Stimulated activated CD8-positive, alpha-beta memory T cell treated with anti-CD3 and anti-CD28 coated beads, Interleukin-4, amount 100 ng/mL, for 1 hour (primary cell): ENCODE data around the gene LIPC.

Experiments
- DNase-seq, 2 donors: peaks; one replicate each; pipeline ENCODE4 v3.0.0-alpha.2; 2020; ENCODE audit warnings: low read depth in 2 of 2, low spot score in 1 of 2

Gene LIPC

GRCh38 chr15:58530056-58530590, 98.3 kb downstream of the LIPC start:
- DNase-seq: no peak

DNA sequence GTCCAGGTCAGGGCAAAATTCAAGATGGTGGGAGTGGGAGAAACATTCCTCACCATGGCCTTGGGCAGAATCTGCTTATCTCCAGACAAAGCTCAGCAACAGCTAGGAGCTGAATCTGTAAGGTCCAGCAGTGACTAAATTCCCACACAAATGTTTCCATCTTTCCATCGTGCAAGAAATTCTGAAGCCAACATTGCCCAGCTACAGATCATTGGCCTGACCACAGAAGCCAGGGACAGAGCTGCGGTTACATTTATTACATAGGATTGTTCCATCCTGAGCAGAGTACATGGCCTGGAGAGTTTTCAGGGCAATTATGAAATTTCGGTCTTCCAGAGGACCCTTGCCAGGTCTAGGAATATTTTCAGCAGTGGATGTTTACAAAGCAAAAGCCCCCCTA, 100.3 kb downstream of the LIPC start:
- DNase-seq: no peak

DNA sequence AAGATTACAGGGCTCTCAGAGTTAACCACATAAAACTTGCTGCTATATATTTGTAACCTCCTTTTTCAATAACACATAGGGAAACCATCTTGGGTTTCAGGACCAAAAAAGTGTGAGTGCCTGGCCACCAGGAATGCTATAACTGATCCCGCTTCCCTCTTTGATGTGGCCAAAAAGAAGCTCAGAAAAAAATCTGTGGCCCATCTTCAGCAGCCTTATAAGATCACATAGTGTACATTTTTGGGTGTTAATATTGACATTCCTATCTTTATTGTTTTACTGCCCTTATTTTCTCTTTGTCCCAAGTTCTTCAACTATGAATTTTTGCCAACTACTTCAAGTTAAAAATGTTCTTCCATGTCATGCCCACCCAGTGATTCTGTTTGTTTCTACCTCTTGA, 102.8 kb downstream of the LIPC start:
- no peak for DNase-seq

GRCh38 chr15:58535337-58535736, 103.5 kb downstream of the LIPC start:
- no peak for DNase-seq

DNA sequence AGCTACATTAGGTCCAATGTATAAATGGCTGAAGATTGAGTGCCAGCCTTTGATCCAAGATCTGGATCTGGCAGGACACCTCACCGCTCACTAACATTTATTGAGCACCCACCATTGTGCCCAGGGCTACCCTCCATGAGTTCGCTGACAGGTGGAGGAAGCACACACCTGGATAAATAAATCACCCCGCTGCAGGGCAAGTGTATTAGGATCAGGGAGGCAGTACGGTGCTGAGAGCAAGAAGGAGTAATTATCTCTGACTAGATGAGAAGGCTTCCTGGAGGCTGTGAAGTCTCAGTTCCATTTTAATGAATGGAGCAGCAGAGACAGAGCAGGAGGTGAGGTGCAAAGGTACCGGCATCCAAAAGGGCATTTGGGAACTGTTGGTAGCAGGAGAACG, 104.1 kb downstream of the LIPC start:
- no peak for DNase-seq

GRCh38 chr15:58536414-58536813, 104.6 kb downstream of the LIPC start:
- DNase-seq: no peak

GRCh38 chr15:58537033-58537432, 105.2 kb downstream of the LIPC start:
- DNase-seq: no peak

DNA sequence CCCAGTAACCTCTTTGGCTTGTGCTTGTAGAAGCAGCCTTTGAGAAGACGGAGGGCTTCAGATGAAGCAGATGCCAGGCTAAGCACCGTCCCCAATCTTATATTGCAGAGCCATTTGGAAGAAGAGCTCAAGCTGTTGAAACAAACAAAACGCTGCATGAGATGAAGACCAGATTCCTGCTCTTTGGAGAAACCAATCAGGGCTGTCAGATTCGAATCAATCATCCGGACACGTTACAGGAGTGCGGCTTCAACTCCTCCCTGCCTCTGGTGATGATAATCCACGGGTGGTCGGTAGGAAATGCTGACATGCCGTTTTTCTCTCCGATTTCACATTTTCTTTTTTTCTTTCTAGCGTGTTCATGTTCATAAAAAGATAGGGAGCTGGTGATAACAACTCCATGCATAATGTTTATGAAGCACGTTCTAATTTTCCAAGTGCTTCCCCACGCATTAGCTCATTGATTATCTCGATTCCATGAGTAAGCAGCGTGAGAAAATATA, 106.5 kb downstream of the LIPC start:
- no peak for DNase-seq

- DNase-seq: no peak
These were observed 107.1 kb downstream of the LIPC start for GRCh38 chr15:58538901-58539300.

DNA sequence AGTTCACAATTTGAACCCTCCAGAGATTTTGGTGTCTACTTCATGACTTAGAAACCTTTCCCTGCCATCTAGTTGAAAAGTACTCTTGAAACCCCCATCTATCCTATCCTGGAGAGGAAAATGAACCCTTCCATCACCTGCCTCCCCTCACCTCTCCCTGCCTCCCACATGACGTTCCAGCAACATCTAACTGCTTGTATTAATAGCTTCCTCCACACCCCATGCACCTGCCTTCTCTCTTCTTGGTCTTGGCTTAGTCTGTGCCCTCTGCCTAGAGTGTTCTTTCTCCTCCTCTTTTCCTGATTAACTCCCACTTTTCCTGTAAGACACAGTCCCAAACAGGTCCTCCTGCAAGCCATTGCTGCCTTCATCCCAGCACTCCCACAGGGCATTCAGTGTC, 107.8 kb downstream of the LIPC start:
- no peak for DNase-seq

- no peak for DNase-seq
These were observed 109.8 kb downstream of the LIPC start for GRCh38 chr15:58541410-58542087.

DNA sequence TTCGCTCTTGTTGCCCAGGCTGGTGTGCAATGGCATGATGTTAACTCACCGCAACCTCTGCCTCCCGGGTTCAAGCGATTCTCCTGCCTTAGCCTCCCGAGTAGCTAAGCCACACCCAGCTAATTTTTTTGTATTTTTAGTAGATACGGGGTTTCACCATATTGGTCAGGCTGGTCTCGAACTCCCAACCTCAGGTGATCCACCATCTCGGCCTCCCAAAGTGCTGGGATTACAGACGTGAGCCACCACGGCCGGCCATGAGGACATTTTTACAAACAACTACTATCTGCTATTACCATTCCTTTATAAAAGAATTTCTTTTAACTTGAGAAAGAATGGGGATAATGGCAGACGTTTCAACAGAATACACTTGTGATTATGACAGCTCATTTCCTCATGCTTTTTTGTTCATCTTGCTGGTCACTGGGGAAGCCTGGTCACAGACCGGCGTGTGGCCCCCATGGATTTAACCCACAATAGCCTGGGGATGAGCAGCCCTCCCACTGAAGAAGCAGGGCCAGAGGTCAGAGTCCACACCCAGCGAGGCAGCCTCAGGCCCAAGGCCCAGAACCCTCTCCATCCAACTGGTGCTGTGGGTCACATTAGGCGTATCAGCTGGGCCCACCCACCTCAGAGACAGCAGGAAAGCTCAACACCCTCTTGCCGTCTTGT, 112.0 kb downstream of the LIPC start:
- DNase-seq: no peak

DNA sequence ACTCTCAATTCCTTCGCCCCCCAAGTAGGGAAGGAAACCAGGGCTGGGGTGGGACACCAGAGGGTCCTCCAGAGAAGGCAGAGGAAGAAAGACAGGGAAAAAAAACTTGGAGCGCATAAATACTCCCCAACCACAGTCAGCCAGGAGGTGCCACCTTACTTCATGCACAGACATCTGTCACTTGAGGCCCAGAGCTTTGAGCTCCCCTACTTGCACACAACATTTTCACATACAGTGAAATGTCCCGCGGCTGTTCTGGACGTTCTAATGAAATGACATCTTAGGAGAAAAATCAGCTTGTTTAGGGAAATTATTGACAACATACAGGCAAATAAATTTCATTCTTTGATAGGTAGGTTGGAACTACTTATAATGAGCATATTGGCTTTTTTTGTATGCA, 113.0 kb downstream of the LIPC start:
- no peak for DNase-seq

DNA sequence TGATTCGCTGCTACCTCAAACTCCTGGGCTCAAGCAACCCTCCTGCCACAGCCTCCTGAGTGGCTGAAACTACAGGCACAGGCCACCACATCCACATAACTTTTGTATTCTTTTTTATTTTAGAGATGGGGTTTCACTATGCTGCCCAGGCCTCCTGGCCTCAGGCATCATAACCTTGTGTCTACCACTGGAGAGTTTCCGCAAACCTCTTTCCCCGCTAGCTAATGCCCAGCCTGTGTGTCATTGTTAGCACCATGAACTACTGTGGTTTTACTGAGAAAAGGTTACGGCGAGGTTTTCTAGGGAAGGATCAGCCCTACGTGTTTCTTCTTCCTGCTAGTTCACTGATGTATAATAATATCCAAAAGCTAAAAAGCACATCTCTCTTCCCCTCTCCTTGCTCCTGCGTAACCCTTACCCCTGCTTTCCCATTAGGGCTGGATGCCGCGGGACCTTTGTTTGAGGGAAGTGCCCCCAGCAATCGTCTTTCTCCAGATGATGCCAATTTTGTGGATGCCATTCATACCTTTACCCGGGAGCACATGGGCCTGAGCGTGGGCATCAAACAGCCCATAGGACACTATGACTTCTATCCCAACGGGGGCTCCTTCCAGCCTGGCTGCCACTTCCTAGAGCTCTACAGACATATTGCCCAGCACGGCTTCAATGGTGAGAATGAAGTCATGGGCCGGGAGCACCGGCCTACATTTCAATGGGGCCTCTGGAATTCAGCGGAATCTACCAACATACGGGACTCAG, 113.7 kb downstream of the LIPC start:
- DNase-seq: no peak

- DNase-seq: no peak
These were observed 114.3 kb downstream of the LIPC start for GRCh38 chr15:58546066-58546591.

GRCh38 chr15:58546635-58547627, 115.1 kb downstream of the LIPC start:
- no peak for DNase-seq

GRCh38 chr15:58547628-58548307, 116.0 kb downstream of the LIPC start:
- no peak for DNase-seq

DNA sequence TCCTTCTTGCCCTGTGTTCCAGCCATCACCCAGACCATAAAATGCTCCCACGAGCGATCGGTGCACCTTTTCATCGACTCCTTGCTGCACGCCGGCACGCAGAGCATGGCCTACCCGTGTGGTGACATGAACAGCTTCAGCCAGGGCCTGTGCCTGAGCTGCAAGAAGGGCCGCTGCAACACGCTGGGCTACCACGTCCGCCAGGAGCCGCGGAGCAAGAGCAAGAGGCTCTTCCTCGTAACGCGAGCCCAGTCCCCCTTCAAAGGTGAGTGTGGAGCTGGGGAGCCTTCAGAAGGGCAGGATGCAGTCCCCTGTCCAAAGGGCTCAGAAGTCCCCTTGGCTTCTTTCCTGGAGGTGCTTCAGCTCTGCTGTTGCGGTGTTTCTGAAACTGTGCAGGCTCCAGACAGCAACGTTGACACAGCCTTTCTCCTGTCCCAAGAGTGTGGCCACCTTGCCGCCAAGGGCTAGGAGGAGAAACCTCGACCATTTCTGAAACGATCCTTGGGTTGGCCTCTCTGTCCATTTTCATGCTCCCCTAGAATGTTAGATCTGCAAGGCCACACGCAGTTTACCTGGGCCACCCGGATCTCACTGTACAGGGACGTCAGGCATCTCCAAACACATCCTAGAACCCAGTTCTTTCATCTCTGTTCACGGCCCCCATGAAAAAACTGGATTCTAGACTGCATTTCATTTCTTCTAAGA, 116.7 kb downstream of the LIPC start:
- DNase-seq: no peak
